ENCODE data around the gene HHEX. TPM values are rescaled to one million over a fixed set of nuclear protein-coding genes. Genes with fewer than 3 reads are reported as not detected.

HHEX gene
- total RNA-seq, 1 experiment from 2014 or later: 2.2 TPM

- CTCF ChIA-PET: no interaction called here
- H3K9ac ChIP-seq (ENCODE audit: low read length): peak overlapping the region; percentile 26; the same call in 1 of the 2 replicates
- peak; percentile 55 for DNase-seq
- no TSS peak for BruUV-seq (replicated peaks)
- H4K20me1 ChIP-seq (ENCODE audit: low read length): no peaks in the 10 kb centered on the region
- POLR2A ChIA-PET (ENCODE audit: unreplicated experiment): interaction anchor here (0.6 kb wide), 2 partner anchors 67 to 132 kb away, joined by 3 read pairs; no protein-coding TSS in a partner anchor
- ATAC-seq: peak; percentile 53
- H3K4me1 ChIP-seq (ENCODE audit: insufficient read depth, low read length): peaks cover 10% of the 10 kb centered on the region; the same call in 1 of the 2 replicates
- H3K27me3 ChIP-seq (ENCODE audit: low read length): no peaks in the 10 kb centered on the region
- no peaks in the 10 kb centered on the region for H3K9me3 ChIP-seq (ENCODE audit: low read length)
- TF ChIP-seq EZH2phosphoT487 (IDR thresholded peaks at IDR 0.05; ENCODE audit: borderline replicate concordance, low read length) (peak; percentile 83), EZH2 (IDR thresholded peaks at IDR 0.05; ENCODE audit: low read length, unreplicated experiment) (no peak)
- H3K9me2 ChIP-seq (replicated peaks; ENCODE audit: low read length): no peaks in the 10 kb centered on the region
- H2AFZ ChIP-seq (ENCODE audit: low read length): peak overlapping the region; percentile 99
- peak overlapping the region; percentile 86 for H3K4me3 ChIP-seq (ENCODE audit: low read length)
- H3K36me3 ChIP-seq (ENCODE audit: low read depth, low read length): no peaks in the 10 kb centered on the region; the same call in 1 of the 2 replicates
- H3F3A ChIP-seq (ENCODE audit: low read length, unreplicated experiment): no peaks in the 10 kb centered on the region
- peak overlapping the region; percentile 84 for H3K4me2 ChIP-seq (ENCODE audit: low read length)
- no peak overlapping the region for H3K27ac ChIP-seq (ENCODE audit: low read length)
- peaks cover 14% of the 10 kb centered on the region for H3K79me2 ChIP-seq (ENCODE audit: low read length)
- intact Hi-C loops (cut with micrococcal nuclease): loop anchor here (1.0 to 10.0 kb wide), 2 partner anchors 132 to 184 kb away; no protein-coding TSS in a partner anchor
Observed at GRCh38 chr10:92690211-92690914, 608 bp downstream of the HHEX start.

GRCh38 chr10:92690915-92691590 is 1.3 kb downstream of the HHEX start:
- H3K4me2 ChIP-seq (ENCODE audit: low read length): peak overlapping the region; percentile 84
- TF ChIP-seq EZH2phosphoT487 (IDR thresholded peaks at IDR 0.05; ENCODE audit: borderline replicate concordance, low read length) (no peak), EZH2 (IDR thresholded peaks at IDR 0.05; ENCODE audit: low read length, unreplicated experiment) (no peak), CTCF (conservative IDR thresholded peaks at IDR 0.05; ENCODE audit: low read depth, low read length) (no peak)
- H3F3A ChIP-seq (ENCODE audit: low read length, unreplicated experiment): no peaks in the 10 kb centered on the region
- H3K9ac ChIP-seq (ENCODE audit: low read length): no peak overlapping the region
- no peaks in the 10 kb centered on the region; the same call in 1 of the 2 replicates for H3K36me3 ChIP-seq (ENCODE audit: low read depth, low read length)
- peaks cover 10% of the 10 kb centered on the region; the same call in 1 of the 2 replicates for H3K4me1 ChIP-seq (ENCODE audit: insufficient read depth, low read length)
- H4K20me1 ChIP-seq (ENCODE audit: low read length): no peaks in the 10 kb centered on the region
- peaks cover 14% of the 10 kb centered on the region for H3K79me2 ChIP-seq (ENCODE audit: low read length)
- no peak for DNase-seq
- H3K27me3 ChIP-seq (ENCODE audit: low read length): no peaks in the 10 kb centered on the region
- no peak for ATAC-seq
- H3K9me3 ChIP-seq (ENCODE audit: low read length): no peaks in the 10 kb centered on the region
- intact Hi-C loops (cut with micrococcal nuclease): loop anchor here (1.0 to 10.0 kb wide), 2 partner anchors 131 to 184 kb away; no protein-coding TSS in a partner anchor
- H3K9me2 ChIP-seq (replicated peaks; ENCODE audit: low read length): no peaks in the 10 kb centered on the region
- H2AFZ ChIP-seq (ENCODE audit: low read length): peak overlapping the region; percentile 99; the same call in 1 of the 2 replicates
- ChIA-PET POLR2A (ENCODE audit: unreplicated experiment) (no interaction called here), CTCF (no interaction called here)
- H3K4me3 ChIP-seq (ENCODE audit: low read length): peak overlapping the region; percentile 86
- no peak overlapping the region for H3K27ac ChIP-seq (ENCODE audit: low read length)
- TSS peak; percentile 51 for BruUV-seq (replicated peaks)

GRCh38 chr10:92691591-92692079 is 1.9 kb downstream of the HHEX start:
- POLR2A ChIA-PET (ENCODE audit: unreplicated experiment): no interaction called here
- H3K4me3 ChIP-seq (ENCODE audit: low read length): no peak overlapping the region
- peaks cover 10% of the 10 kb centered on the region; the same call in 1 of the 2 replicates for H3K4me1 ChIP-seq (ENCODE audit: insufficient read depth, low read length)
- no peak overlapping the region for H3K27ac ChIP-seq (ENCODE audit: low read length)
- H2AFZ ChIP-seq (ENCODE audit: low read length): no peak overlapping the region
- H3K27me3 ChIP-seq (ENCODE audit: low read length): no peaks in the 10 kb centered on the region
- no peaks in the 10 kb centered on the region for H4K20me1 ChIP-seq (ENCODE audit: low read length)
- TF ChIP-seq EZH2phosphoT487 (IDR thresholded peaks at IDR 0.05; ENCODE audit: borderline replicate concordance, low read length): no peak
- TF ChIP-seq EZH2 (IDR thresholded peaks at IDR 0.05; ENCODE audit: low read length, unreplicated experiment): no peak
- no peak for TF ChIP-seq CTCF (conservative IDR thresholded peaks at IDR 0.05; ENCODE audit: low read depth, low read length)
- BruUV-seq (replicated peaks): no TSS peak
- H3F3A ChIP-seq (ENCODE audit: low read length, unreplicated experiment): no peaks in the 10 kb centered on the region
- DNase-seq: no peak
- H3K79me2 ChIP-seq (ENCODE audit: low read length): peaks cover 14% of the 10 kb centered on the region
- CTCF ChIA-PET: no interaction called here
- H3K9me2 ChIP-seq (replicated peaks; ENCODE audit: low read length): no peaks in the 10 kb centered on the region
- ATAC-seq: no peak
- H3K9ac ChIP-seq (ENCODE audit: low read length): no peak overlapping the region
- intact Hi-C loops (cut with micrococcal nuclease): loop anchor here (10.0 kb wide), 1 partner anchor 183 kb away; no protein-coding TSS in a partner anchor
- no peaks in the 10 kb centered on the region; the same call in 1 of the 2 replicates for H3K36me3 ChIP-seq (ENCODE audit: low read depth, low read length)
- H3K4me2 ChIP-seq (ENCODE audit: low read length): peak overlapping the region; percentile 84; the same call in 1 of the 2 replicates
- no peaks in the 10 kb centered on the region for H3K9me3 ChIP-seq (ENCODE audit: low read length)

All from PC-3 (cell line).